GM12875 (cell line): ENCODE results near the gene TEX51.

Experiments
- H3K4me3 ChIP-seq: one replicate; pipeline ENCODE4 v1.5.1; 2011; ENCODE audit warnings: low read depth, low read length, control low read depth
- TF ChIP-seq, protein P1 (sequence below): IDR thresholded peaks from 2 replicates; pipeline ENCODE4 v1.5.1; 2011; ENCODE audit warnings: low read depth, mild to moderate bottlenecking, control low read depth, inconsistent platforms, low read length, moderate library complexity, borderline replicate concordance; ENCODE audit not compliant: insufficient read depth

TEX51 gene

GRCh38 chr2:126890551-126891450, 7.9 kb upstream of the TEX51 start:
- TF ChIP-seq, protein P1, sequence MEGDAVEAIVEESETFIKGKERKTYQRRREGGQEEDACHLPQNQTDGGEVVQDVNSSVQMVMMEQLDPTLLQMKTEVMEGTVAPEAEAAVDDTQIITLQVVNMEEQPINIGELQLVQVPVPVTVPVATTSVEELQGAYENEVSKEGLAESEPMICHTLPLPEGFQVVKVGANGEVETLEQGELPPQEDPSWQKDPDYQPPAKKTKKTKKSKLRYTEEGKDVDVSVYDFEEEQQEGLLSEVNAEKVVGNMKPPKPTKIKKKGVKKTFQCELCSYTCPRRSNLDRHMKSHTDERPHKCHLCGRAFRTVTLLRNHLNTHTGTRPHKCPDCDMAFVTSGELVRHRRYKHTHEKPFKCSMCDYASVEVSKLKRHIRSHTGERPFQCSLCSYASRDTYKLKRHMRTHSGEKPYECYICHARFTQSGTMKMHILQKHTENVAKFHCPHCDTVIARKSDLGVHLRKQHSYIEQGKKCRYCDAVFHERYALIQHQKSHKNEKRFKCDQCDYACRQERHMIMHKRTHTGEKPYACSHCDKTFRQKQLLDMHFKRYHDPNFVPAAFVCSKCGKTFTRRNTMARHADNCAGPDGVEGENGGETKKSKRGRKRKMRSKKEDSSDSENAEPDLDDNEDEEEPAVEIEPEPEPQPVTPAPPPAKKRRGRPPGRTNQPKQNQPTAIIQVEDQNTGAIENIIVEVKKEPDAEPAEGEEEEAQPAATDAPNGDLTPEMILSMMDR = no peak

GRCh38 chr2:126891681-126892500, 6.8 kb upstream of the TEX51 start:
- H3K4me3 ChIP-seq = no peak overlapping the region
- TF ChIP-seq, protein P1 = no peak

More at GRCh38 chr2:126890551-126891450, 7.9 kb upstream of the TEX51 start:
- H3K4me3 ChIP-seq = no peak overlapping the region

DNA sequence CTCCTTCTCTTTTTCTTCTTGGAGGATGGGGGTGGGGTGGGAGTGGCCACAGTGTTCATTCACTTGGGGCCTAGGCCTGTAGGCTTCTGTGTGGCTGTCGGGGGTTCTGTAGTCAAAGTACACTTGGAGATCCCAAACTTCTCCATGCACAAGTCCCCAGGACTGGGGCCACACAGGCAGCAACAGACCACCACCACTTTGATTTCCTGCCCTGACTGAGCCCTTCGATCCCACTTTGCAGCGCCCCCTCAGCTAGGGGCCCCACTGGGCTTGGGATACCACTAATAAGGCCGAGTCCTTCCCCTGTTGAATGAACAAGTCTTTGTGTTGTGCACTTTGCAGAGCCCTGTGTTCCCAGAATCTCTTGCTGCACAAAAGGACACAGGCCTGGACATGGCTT, 5.5 kb upstream of the TEX51 start:
- no peak overlapping the region for H3K4me3 ChIP-seq
- TF ChIP-seq, protein P1 = no peak

DNA sequence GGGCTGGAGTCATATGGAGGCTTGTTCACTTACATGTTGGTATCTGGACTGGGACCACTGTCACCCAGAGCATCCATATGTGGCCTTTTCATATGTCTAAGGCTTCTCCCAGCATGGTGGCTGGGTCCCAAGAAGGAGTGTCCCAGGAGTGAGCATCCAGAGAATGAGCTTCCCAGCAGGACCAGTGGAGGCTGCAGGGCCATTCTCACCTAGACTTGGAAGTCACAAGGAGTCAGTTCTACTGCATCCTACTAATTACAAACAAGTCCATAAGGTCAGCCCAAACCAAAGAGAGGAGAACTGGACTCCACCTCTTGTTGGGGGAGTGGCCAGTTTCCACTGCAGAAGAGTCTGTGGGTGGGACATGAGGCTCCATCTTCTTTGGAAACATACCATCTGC, 5.1 kb upstream of the TEX51 start:
- H3K4me3 ChIP-seq = no peak overlapping the region
- TF ChIP-seq, protein P1 = no peak

- TF ChIP-seq, protein P1 = no peak
- no peak overlapping the region for H3K4me3 ChIP-seq
Measured at GRCh38 chr2:126894082-126894481, 4.6 kb upstream of the TEX51 start.

DNA sequence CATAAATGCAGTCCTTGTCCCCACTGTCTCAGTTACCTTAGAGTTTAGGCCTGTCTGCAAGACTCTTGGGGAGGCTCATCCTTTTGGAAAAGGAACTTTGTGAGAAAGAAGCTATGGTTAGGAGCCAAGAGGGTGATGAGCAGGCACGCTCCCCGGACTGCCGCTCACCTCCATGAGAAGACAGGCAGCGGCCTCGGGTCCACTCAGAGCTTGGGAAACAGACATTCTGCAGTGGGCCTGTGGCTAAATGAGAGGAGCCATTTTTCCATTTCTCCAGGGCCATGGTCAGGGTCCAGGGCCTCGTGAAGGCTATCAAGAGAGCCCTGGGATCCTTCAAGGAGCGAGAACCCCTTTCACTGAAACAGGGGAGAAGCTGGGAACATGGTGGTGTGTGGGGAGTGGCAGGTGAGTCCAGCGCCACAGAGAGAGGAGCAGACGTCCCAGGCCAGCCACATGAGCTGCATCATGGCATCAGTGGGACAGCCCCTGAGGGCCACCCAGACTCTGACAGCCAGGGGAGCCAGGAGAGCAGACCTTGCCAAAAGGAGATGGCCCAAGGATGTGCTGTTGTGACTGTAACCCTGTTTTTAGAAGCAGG, 4.0 kb upstream of the TEX51 start:
- TF ChIP-seq, protein P1 = no peak
- H3K4me3 ChIP-seq = no peak overlapping the region

DNA sequence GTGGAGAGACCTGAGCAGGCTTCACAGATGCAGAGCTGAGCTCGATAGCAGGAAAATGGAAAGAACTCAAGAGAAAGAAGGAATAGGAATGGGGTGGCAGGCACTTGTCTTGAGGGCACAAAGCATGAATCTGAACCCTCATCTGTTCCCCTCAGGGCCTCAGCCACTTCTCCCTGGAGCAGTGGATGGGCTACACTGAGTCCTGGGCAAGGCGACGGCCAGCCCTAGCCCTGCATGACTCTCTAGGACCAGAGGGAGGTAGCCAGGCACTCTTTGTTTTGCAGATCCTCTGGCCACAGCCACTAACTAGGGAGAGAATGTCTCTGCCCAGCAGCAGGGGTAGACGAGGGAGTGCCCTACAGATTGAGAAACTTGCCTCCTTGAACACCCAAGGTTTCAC, 3.4 kb upstream of the TEX51 start:
- TF ChIP-seq, protein P1 = no peak

More for the DNA sequence above, 3.4 kb upstream of the TEX51 start:
- H3K4me3 ChIP-seq = no peak overlapping the region
